ENCODE results near the gene INSR.
A peak's percentile ranks its signal among the peaks of the same experiment; 100 is the strongest.
"Not testable (repeated sequence)": the region's sequence is repeated elsewhere in the genome, so short reads cannot be mapped to it uniquely, and the experiment has no call there.

The INSR gene

GRCh38 chr19:7069042-7069903 lies 224.9 kb downstream of the INSR start, which contains the start of gene ZNF557:
Gene ZNF557 (plus strand): TSS chr19:7069703. CDS start chr19:7075075, 5,372 bp downstream.
- H3K4me1 ChIP-seq, result peaks cover 0 to 11% (median 5%) of the 10 kb centered on the region in 4 donors
- DNase-seq, result peak; percentile 99
- peak within 1 kb of the TSS; percentile 90 to 91 for H3K4me3 ChIP-seq
- no peaks in the 10 kb centered on the region for H3K9me3 ChIP-seq
- no peaks in the 10 kb centered on the region for H3K27me3 ChIP-seq
- H3K27ac ChIP-seq, result peak within 1 kb of the TSS; percentile 73 to 77
- intact Hi-C loops (cut with DNase I; ENCODE audit: low total_unique reads), result no loop called here
- TF ChIP-seq CTCF (IDR thresholded peaks at IDR 0.05), result no peak
- H3K36me3 ChIP-seq, result peaks cover 32 to 36% (median 35%) of the 10 kb centered on the region in 3 donors

GRCh38 chr19:7068599-7068998 lies 225.6 kb downstream of the INSR start:
- Histone ChIP-seq H3K27ac (peak overlapping the region in 1 of 2 donors; percentile 77), H3K27me3 (no peaks in the 10 kb centered on the region), H3K36me3 (peaks cover 25 to 29% (median 28%) of the 10 kb centered on the region in 3 donors), H3K4me1 (peaks cover 0 to 11% (median 5%) of the 10 kb centered on the region in 4 donors), H3K4me3 (peak overlapping the region; percentile 90 to 91), H3K9me3 (no peaks in the 10 kb centered on the region)
- intact Hi-C loops (cut with DNase I; ENCODE audit: low total_unique reads), result no loop called here
- no peak for DNase-seq
- no peak for TF ChIP-seq CTCF (IDR thresholded peaks at IDR 0.05)

GRCh38 chr19:7067716-7068115 lies 226.5 kb downstream of the INSR start:
- Histone ChIP-seq H3K36me3 (peaks cover 16 to 20% (median 19%) of the 10 kb centered on the region in 3 donors), H3K4me3 (no peak overlapping the region), H3K27me3 (no peaks in the 10 kb centered on the region), H3K27ac (no peak overlapping the region), H3K4me1 (peaks cover 0 to 11% (median 5%) of the 10 kb centered on the region in 4 donors), H3K9me3 (no peaks in the 10 kb centered on the region)
- intact Hi-C loops (cut with DNase I; ENCODE audit: low total_unique reads), result no loop called here
- no peak for TF ChIP-seq CTCF (IDR thresholded peaks at IDR 0.05)
- no peak for DNase-seq

- H3K36me3 ChIP-seq, result peaks cover 10 to 14% (median 13%) of the 10 kb centered on the region in 3 donors
- H3K4me3 ChIP-seq; H3K27me3 ChIP-seq; H3K27ac ChIP-seq; intact Hi-C loops (cut with DNase I; ENCODE audit: low total_unique reads); H3K9me3 ChIP-seq; DNase-seq: not testable (repeated sequence)
- peaks cover 0 to 11% (median 5%) of the 10 kb centered on the region in 4 donors for H3K4me1 ChIP-seq
- TF ChIP-seq CTCF (IDR thresholded peaks at IDR 0.05), result peak in 1 of 2 experiments; percentile 10
Measured at GRCh38 chr19:7067122-7067521, 227.1 kb downstream of the INSR start.

GRCh38 chr19:7063764-7064418 lies 230.3 kb downstream of the INSR start:
- intact Hi-C loops (cut with DNase I; ENCODE audit: low total_unique reads), result no loop called here
- no peaks in the 10 kb centered on the region for H3K27me3 ChIP-seq
- no peak overlapping the region for H3K27ac ChIP-seq
- DNase-seq, result no peak
- H3K4me1 ChIP-seq, result no peaks in the 10 kb centered on the region
- H3K9me3 ChIP-seq, result no peaks in the 10 kb centered on the region
- TF ChIP-seq CTCF (IDR thresholded peaks at IDR 0.05), result no peak
- H3K4me3 ChIP-seq, result no peak overlapping the region
- H3K36me3 ChIP-seq, result no peaks in the 10 kb centered on the region

Measured in tibial artery (tissue), 4 donors.